Breast epithelium (tissue), 4 donors: ENCODE data around the gene SH3TC1. TPM values are rescaled to one million over a fixed set of nuclear protein-coding genes. Genes with fewer than 3 reads are reported as not detected.

Source experiments
- DNase-seq, 2 donors: peaks; one replicate each; pipeline ENCODE4 v3.0.0-alpha.2; 2019; ENCODE audit warnings: low spot score in 2 of 2
- H3K27ac ChIP-seq, 2 donors: fragments of 200-600 bp; sonication (generic) in 1 of 2; one replicate each; pipeline ENCODE4 v1.5.1; 2016 to 2019; ENCODE audit warnings: mild to moderate bottlenecking in 1 of 2
- H3K27me3 ChIP-seq, 2 donors: fragments of 200-600 bp; sonication (generic) in 1 of 2; one replicate each; pipeline versions ENCODE4 v1.5.1 to v1.6.0; 2017 to 2019; ENCODE audit warnings: control low read depth in 1 of 2, mild to moderate bottlenecking in 1 of 2
- H3K36me3 ChIP-seq: fragments of 200-600 bp; one replicate; pipeline ENCODE4 v1.5.1; 2019
- H3K4me1 ChIP-seq, 2 donors: fragments of 200-600 bp; sonication (generic); one replicate each; pipeline ENCODE4 v1.5.1; 2016 to 2019; ENCODE audit warnings: control low read depth in 1 of 2
- H3K4me3 ChIP-seq, 3 donors: fragments of 200-600 bp; sonication (generic); 1 replicate in 2 of 3; 2 replicates in 1 of 3; pipeline ENCODE4 v1.5.1; 2016 to 2019; ENCODE audit warnings: mild to moderate bottlenecking in 3 of 3, moderate library complexity in 2 of 3
- H3K9me3 ChIP-seq, 2 donors: fragments of 200-600 bp; sonication (generic) in 1 of 2; one replicate each; pipeline ENCODE4 v1.5.1; 2016 to 2019; ENCODE audit warnings: control low read depth in 1 of 2
- POLR2A ChIP-seq: fragments of 450-650 bp; IDR thresholded peaks from one replicate; pipeline ENCODE4 v1.6.1; 2016; ENCODE audit warnings: antibody characterized with exemption, mild to moderate bottlenecking, moderate library complexity
- POLR2AphosphoS5 ChIP-seq, 3 donors: sonication (generic); formaldehyde crosslinking; IDR thresholded peaks; one replicate each; pipeline ENCODE4 v1.6.1; 2017; ENCODE audit warnings: antibody characterized with exemption in 3 of 3
- intact Hi-C: fragments of 100-400 bp; cut with DNase I; formaldehyde crosslinking; loops from one replicate; pipeline ENCODE4 v1.15.1; 2023; ENCODE audit warnings: low total_unique reads
- total RNA-seq, 3 donors: library from RNA; depleted of rRNA; stranded (reverse); fragments of >200 nt; gene quantifications; one replicate each; pipeline ENCODE4 v1.1.0, GENCODE V29; 2016
- TF ChIP-seq, protein P1 (sequence below), 3 donors: fragments of 450-650 bp; IDR thresholded peaks; one replicate each; pipeline ENCODE4 v1.5.1; 2016 to 2017; ENCODE audit warnings: antibody characterized with exemption in 3 of 3, mild to moderate bottlenecking in 3 of 3, moderate library complexity in 3 of 3

The SH3TC1 gene
- total RNA-seq, 3 donors from 2014 or later = 16.4 to 28.8 (median 17.3) TPM

DNA sequence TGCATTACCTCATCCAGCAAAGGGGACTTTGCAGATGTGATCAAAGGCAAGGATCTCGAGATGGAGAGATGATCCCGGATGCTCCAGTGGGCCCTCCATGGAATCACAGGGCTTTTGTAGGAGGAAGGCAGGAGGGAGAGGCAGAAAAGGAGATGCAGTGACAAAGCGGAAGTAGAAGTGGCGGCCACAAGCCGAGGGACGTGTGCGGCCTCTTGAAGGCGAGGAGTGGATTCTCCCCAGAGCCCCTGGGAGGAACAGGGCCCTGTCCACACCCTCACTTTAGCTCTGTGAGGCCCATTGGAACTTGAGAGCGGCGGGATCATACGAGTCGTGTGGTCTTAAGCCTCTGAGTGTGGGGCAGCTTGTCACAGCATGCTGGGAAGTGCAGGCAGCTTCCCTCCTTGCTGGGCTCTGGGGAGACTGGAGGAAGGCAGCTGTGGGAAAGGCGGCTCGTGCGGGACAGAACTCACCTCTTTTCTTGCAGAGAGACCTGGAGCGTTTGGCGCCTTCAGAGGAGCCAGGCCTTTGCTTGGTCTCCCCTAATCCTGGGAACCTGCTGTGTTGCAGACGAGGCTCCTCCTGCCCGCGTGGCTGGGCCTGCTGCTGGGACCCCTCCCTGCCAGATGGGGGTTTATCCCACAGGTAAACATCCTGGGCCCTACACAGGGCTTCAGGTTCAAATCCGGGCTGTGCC is 10.2 kb downstream of the SH3TC1 start:
- no peak overlapping the region for H3K27ac ChIP-seq
- TF ChIP-seq POLR2A (no peak), POLR2AphosphoS5 (IDR thresholded peaks at IDR 0.05) (no peak)
- TF ChIP-seq, protein P1, sequence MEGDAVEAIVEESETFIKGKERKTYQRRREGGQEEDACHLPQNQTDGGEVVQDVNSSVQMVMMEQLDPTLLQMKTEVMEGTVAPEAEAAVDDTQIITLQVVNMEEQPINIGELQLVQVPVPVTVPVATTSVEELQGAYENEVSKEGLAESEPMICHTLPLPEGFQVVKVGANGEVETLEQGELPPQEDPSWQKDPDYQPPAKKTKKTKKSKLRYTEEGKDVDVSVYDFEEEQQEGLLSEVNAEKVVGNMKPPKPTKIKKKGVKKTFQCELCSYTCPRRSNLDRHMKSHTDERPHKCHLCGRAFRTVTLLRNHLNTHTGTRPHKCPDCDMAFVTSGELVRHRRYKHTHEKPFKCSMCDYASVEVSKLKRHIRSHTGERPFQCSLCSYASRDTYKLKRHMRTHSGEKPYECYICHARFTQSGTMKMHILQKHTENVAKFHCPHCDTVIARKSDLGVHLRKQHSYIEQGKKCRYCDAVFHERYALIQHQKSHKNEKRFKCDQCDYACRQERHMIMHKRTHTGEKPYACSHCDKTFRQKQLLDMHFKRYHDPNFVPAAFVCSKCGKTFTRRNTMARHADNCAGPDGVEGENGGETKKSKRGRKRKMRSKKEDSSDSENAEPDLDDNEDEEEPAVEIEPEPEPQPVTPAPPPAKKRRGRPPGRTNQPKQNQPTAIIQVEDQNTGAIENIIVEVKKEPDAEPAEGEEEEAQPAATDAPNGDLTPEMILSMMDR (IDR thresholded peaks at IDR 0.05) = no peak
- intact Hi-C loops = no loop called here
- H3K36me3 ChIP-seq = no peaks in the 10 kb centered on the region
- no peaks in the 10 kb centered on the region for H3K4me1 ChIP-seq
- no peak for DNase-seq
- H3K4me3 ChIP-seq = no peak overlapping the region
- H3K27me3 ChIP-seq = no peaks in the 10 kb centered on the region
- H3K9me3 ChIP-seq = no peaks in the 10 kb centered on the region

DNA sequence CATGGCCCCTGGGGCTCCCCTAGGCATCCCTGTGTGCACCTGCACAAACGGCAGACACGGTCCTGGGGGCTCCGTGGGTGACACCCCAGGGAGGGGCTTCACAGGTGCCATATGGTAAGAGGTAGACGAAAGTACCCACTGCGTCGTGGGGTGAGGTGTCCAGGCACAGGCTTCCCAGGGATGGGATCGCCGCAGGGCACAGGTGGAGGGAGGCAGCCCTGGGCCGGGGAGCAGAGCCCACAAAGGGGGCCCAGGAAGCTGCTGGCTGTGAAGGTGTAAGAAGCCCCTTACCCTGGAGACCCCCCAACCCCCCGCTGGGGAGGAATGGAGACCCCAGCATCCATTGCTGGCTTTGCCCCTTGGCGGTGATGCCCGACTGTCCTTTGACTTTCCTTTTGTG is 10.9 kb downstream of the SH3TC1 start:
- Histone ChIP-seq H3K27me3 (no peaks in the 10 kb centered on the region), H3K4me3 (no peak overlapping the region), H3K36me3 (no peaks in the 10 kb centered on the region), H3K4me1 (no peaks in the 10 kb centered on the region), H3K27ac (no peak overlapping the region), H3K9me3 (no peaks in the 10 kb centered on the region)
- DNase-seq = no peak
- intact Hi-C loops = no loop called here
- TF ChIP-seq, protein P1 (IDR thresholded peaks at IDR 0.05) = no peak
- TF ChIP-seq POLR2A (no peak), POLR2AphosphoS5 (IDR thresholded peaks at IDR 0.05) (no peak)

DNA sequence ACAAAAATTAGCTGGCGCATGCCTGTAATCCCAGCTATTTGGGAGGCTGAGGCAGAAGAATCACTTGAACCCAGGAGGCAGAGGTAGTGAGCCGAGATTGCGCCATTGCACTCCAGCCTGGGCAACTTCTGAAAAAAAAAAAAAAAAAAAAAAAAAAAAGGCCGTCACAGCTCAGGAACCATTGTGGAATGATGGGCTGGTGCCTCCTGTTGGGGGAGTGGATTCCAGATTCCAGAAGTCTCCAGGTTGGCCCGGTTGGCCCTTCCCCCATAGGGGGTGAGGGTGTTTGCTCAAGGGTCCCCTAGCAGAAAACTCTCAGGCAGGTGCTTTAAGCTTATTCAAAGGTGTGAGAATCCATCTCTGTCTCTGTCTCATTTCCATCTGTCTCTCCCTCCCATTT is 11.5 kb downstream of the SH3TC1 start:
- H3K36me3 ChIP-seq = no peaks in the 10 kb centered on the region
- DNase-seq = no peak

DNA sequence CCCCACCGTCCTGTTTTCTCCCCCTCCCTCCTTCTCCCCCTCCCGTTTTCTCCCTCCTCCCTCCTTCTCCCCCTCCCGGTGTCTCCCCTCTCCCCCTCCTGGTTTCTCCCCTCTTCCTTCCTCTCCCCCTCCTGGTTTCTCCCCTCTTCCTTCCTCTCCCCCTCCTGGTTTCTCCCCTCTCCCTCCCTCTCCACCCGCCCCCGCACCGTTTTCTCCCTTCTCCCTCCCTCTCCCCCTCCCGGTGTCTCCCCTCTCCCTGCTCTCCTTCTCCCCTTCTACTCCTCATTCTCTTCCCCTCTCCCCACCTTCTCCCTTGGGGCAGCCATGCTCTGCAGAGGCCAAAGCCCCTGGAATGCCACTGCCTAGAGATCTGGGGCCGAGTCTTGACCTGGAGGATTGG is 12.2 kb downstream of the SH3TC1 start:
- DNase-seq = no peak
- TF ChIP-seq, protein P1 (IDR thresholded peaks at IDR 0.05) = no peak
- TF ChIP-seq POLR2AphosphoS5 (IDR thresholded peaks at IDR 0.05) = no peak
- TF ChIP-seq POLR2A = no peak
- intact Hi-C loops = no loop called here

More for the DNA sequence above, 11.5 kb downstream of the SH3TC1 start:
- H3K4me3 ChIP-seq = no peak overlapping the region
- no peak overlapping the region for H3K27ac ChIP-seq
- no peaks in the 10 kb centered on the region for H3K27me3 ChIP-seq
- H3K9me3 ChIP-seq = no peaks in the 10 kb centered on the region
- intact Hi-C loops = no loop called here
- no peaks in the 10 kb centered on the region for H3K4me1 ChIP-seq
- TF ChIP-seq POLR2A = no peak
- TF ChIP-seq, protein P1 (IDR thresholded peaks at IDR 0.05) = no peak
- no peak for TF ChIP-seq POLR2AphosphoS5 (IDR thresholded peaks at IDR 0.05)

DNA sequence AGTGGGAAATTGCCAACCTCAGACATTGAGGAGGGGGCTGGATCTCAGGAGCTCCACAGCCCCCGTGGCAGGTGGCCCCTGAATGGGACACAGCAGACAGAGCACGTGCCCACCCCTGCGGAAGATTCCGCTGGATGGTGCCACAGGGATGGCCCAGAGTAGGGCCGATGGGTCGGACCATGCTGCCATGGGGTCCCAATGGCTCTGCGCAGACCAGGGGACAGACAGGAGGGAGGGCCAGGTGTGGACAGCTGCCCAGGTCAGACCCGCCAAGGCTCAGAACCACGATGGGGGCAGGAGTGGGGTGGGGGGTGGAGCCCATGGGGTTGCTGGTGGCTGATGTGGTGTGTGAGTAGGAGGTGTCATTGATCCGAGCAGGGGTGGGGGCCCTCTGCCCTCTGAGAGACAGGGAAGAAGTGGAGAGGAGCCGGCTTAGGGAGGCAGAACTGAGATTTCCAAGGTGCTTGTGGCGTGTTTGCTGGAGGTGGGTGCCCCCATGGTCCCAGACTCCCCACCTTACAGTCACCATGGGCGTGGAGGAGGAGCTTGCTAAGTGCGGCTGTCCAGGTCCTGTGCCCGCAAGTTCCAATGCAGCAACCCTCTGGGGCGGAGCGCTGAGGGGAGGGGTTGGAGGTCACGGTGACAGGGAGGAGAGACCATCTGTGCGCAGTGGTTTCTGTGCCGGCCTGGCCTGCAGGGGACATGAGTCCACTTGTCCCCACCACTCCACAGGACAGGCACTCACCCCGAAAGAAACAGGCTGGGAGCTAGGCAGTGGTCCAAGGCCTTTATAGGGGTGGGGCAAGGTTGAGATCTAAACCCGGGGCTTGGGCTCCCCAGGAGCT is 12.9 kb downstream of the SH3TC1 start:
- Histone ChIP-seq H3K27ac (no peak overlapping the region), H3K36me3 (no peaks in the 10 kb centered on the region), H3K4me3 (no peak overlapping the region), H3K27me3 (no peaks in the 10 kb centered on the region), H3K4me1 (no peaks in the 10 kb centered on the region), H3K9me3 (no peaks in the 10 kb centered on the region)
- TF ChIP-seq, protein P1 (IDR thresholded peaks at IDR 0.05) = no peak
- TF ChIP-seq POLR2AphosphoS5 (IDR thresholded peaks at IDR 0.05) (no peak), POLR2A (no peak)
- no peak for DNase-seq
- intact Hi-C loops = no loop called here

More for the DNA sequence above, 12.2 kb downstream of the SH3TC1 start:
- Histone ChIP-seq H3K9me3 (no peaks in the 10 kb centered on the region), H3K27me3 (no peaks in the 10 kb centered on the region), H3K4me1 (no peaks in the 10 kb centered on the region), H3K36me3 (no peaks in the 10 kb centered on the region), H3K4me3 (no peak overlapping the region), H3K27ac (no peak overlapping the region)
